GM13977 (cell line): ENCODE results near the gene NLRP1.

Experiments used
- DNase-seq: peaks from one replicate; pipeline ENCODE4 v3.0.0; 2012; ENCODE audit warnings: low spot score
- in situ Hi-C: fragments of 300-500 bp; cut with MboI; formaldehyde crosslinking; loops from one replicate; pipeline ENCODE4 v1.12.0; 2022; ENCODE audit warnings: low sequenced_read_pairs, low pct_unique_long_range_greater_than_20kb, mixed read lengths, inconsistent platforms; ENCODE audit not compliant: unreplicated experiment
- TF ChIP-seq, protein P1 (sequence below): IDR thresholded peaks from 2 replicates; pipeline ENCODE4 v1.5.1; 2012; ENCODE audit warnings: mild to moderate bottlenecking, control low read depth; ENCODE audit not compliant: insufficient read depth; ENCODE audit errors: extremely low read depth, missing control alignments

NLRP1 gene

DNA sequence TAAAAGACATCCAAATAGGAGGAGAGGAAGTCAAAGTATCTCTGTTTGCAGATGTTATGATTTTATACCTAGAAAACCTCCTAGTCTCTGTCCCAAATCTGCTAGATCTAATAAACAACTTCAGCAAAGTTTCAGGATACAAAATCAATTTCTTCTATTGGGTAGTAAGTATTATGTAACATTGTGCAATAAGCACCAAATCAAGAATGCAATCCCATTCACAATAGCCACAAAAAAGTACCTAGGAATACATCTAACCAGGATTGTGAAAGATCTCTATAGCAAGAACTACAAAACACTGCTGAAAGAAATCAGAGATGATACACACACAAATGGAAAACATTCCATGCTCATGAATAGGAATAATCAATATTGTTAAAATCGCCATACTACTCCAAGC lies 13.0 kb downstream of the NLRP1 start:
- TF ChIP-seq, protein P1, sequence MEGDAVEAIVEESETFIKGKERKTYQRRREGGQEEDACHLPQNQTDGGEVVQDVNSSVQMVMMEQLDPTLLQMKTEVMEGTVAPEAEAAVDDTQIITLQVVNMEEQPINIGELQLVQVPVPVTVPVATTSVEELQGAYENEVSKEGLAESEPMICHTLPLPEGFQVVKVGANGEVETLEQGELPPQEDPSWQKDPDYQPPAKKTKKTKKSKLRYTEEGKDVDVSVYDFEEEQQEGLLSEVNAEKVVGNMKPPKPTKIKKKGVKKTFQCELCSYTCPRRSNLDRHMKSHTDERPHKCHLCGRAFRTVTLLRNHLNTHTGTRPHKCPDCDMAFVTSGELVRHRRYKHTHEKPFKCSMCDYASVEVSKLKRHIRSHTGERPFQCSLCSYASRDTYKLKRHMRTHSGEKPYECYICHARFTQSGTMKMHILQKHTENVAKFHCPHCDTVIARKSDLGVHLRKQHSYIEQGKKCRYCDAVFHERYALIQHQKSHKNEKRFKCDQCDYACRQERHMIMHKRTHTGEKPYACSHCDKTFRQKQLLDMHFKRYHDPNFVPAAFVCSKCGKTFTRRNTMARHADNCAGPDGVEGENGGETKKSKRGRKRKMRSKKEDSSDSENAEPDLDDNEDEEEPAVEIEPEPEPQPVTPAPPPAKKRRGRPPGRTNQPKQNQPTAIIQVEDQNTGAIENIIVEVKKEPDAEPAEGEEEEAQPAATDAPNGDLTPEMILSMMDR = no peak
- no peak for DNase-seq
- in situ Hi-C loops = no loop called here

DNA sequence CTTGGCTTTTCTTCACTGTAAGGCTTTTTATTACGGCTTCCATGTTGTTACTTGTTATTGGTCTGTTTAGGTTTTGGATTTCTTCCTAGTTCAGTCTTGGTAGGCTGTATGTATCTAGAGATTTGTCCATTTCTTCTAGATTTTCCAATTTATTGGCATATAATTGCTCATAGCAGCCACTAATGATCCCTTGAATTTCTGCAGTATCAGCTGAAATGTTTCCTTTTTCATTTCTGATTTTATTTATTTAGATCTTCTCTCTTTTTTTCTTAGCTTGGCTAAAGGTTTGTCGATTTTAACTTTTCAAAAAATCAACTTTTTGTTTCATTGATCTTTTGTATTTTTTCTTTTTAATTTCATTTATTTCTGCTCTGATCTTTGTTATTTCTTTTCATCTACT lies 18.5 kb downstream of the NLRP1 start:
- TF ChIP-seq, protein P1 = no peak
- no peak for DNase-seq
- in situ Hi-C loops = no loop called here

DNA sequence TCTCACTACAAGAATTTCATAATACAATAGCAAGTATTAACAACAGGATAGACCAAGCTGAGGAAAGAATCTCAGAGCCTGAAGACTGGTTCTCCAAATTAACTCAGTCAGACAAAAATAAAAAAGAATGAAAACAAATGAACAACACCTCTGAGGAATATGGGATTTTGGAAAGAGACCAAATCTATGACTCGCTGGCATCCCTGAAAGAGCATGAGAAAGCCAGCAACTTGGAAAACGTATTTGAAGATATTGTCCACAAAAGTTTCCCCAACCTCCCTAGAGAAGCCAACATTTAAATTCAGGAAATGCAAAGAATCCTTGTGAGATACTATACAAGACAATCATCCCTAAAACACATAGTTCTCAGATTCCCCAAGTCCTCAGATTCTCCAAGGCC lies 20.9 kb downstream of the NLRP1 start:
- DNase-seq = no peak
- in situ Hi-C loops = no loop called here
- TF ChIP-seq, protein P1 = no peak

DNA sequence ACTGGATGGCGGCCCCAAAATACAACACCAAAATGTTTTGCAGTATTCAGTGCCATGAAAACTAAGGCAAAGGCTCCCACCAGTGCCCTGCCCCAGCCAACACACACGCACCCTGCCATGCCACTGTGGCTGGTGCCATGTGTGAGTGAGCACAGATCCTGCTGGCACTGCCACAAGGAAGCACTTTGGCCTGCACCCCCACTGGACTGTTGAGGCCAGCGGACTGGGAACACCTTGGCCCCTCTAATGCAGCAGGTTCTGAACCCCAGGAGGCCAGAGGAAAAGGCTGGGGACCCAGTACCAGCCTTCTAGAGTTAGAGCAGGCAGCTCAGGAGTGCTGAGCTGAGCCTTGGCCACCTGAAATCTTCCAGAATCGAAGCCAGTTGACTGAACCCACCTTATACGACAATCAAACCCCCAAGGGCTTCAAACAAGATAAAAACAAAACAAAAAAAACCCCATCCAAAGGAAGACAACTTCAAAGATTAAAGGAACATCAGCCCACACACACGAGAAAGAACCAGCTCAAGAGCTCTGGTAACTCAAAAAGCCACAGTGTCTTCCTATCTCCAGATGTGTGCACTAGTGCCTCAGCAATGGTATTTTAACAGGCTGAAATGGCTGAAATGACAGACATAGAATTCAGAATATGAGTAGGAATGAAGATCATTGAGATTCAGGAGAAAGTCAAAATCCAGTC lies 21.5 kb downstream of the NLRP1 start:
- no peak for DNase-seq
- TF ChIP-seq, protein P1 = no peak
- in situ Hi-C loops = no loop called here

DNA sequence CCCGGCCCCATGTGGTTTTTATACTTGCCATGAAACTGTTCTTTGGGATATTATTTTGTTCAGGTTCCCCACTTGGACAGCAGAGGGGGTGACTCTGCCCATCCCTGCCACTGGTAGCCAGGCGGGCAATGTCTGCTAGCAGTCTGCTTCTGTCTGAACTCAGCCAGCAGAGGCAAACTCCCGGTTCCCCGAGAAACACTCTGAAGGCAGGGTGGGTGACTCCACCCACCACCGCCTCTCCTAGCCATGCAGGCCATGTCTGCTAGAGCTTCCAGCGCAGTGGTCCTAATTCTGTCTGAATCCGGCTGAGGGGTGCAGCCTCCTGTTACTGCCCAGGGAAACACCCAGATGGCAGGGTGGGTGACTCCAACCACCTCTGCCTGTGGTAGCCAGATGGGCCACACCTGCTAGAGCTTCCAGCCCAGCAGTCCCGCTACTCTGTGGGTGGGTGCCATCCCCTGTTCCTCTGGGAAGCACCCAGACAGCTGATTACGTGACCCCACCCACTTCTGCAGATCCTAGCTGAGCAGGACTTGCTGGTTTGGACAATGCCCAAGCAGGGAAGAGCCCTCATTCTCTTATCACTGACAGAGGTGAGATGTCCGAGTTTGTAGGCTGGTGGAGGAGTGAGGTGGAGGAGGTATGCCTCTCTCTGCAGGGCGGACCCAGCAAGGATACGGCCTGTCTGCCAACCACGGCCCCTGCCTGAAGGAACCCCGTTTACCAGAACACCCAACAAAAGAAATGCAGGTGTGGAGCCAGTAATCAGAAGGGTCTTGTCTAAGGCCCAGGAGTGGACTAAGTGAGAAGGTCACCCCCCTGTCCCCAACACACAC lies 22.4 kb downstream of the NLRP1 start:
- in situ Hi-C loops = no loop called here
- no peak for DNase-seq
- TF ChIP-seq, protein P1 = no peak

DNA sequence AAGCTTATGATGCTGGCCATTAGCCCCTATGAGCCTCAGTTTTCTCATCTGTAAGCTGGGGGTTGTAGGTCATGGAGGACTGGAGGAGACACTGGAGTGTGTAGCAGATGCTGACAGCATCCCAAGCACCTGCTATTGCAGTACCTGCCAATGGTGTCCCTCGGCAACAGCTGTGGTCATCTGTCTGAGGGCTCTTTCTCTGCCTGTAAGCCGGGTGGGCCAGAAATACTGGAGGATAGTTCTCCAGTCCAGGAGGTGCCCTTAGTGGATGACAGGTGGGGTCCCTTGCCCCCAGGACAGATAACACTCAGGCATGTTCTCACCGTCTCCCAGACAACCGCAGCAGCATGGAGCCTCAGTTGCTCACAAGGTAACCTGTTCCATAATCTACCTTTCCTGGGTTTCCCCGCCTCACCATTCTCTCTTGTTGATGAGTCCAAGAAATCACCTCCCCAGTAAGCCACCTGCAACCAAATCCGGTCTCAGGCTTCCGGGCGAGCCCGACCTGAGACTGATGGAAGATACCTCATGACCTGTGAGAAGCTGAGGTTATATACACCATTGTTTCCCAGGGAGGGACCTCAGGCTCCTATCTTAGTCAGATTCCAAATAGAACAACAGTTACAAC lies 23.8 kb downstream of the NLRP1 start:
- TF ChIP-seq, protein P1 = no peak
- DNase-seq = no peak
- in situ Hi-C loops = no loop called here
